SH-SY5Y (cell line): ENCODE data around the gene OS9.

Experiments used
- GATA2 ChIP-seq: IDR thresholded peaks from 2 replicates; pipeline ENCODE4 v1.6.1; 2011; ENCODE audit warnings: mild to moderate bottlenecking, low read depth, low read length
- GATA3 ChIP-seq: IDR thresholded peaks from 2 replicates; pipeline ENCODE4 v1.6.1; 2011; ENCODE audit warnings: low read depth, mild to moderate bottlenecking, low read length, moderate library complexity

DNA sequence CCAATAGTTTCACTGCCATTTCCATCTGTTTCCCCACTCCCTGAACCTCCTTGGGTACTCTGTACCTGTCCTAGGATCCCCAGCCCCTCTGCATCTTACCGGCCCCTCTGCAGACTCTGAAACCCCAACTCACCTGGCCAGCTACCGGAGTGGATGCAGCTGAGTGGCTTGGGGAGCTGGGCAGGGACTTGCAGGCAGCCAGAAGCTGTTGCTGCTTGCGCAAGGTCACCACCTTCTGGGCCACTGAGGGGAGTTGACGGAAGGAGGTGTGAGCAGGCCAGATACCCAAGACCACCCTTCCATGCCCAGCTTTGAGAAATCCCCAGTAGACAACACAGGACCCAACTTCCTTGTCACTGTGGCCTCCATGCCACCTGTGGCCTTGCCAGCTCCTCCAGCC is 38.3 kb downstream of the OS9 start:
- TF ChIP-seq GATA2 (no peak), GATA3 (no peak)
